ENCODE measurements around the gene PHC2.

The PHC2 gene

GRCh38 chr1:33446590-33446989, 15.7 kb upstream of the PHC2 start:
- DNase-seq (ENCODE audit: low read depth): no peak

GRCh38 chr1:33445108-33445507, 14.2 kb upstream of the PHC2 start:
- DNase-seq (ENCODE audit: low read depth): no peak

GRCh38 chr1:33443705-33444180, 12.8 kb upstream of the PHC2 start:
- no peak for DNase-seq (ENCODE audit: low read depth)

- DNase-seq (ENCODE audit: low read depth): no peak
Measured at GRCh38 chr1:33443080-33443704, 12.3 kb upstream of the PHC2 start.

- DNase-seq (ENCODE audit: low read depth): no peak
Measured at GRCh38 chr1:33442141-33442540, 11.2 kb upstream of the PHC2 start.

- DNase-seq (ENCODE audit: low read depth): no peak
Measured at GRCh38 chr1:33441088-33441745, 10.3 kb upstream of the PHC2 start.

GRCh38 chr1:33439662-33440061, 8.8 kb upstream of the PHC2 start:
- DNase-seq (ENCODE audit: low read depth): no peak

GRCh38 chr1:33438364-33439160, 7.7 kb upstream of the PHC2 start:
- no peak for DNase-seq (ENCODE audit: low read depth)

GRCh38 chr1:33436557-33437285, 5.8 kb upstream of the PHC2 start:
- DNase-seq (ENCODE audit: low read depth): no peak

- DNase-seq (ENCODE audit: low read depth): no peak
Measured at GRCh38 chr1:33435096-33435820, 4.4 kb upstream of the PHC2 start.

GRCh38 chr1:33434363-33434750, 3.5 kb upstream of the PHC2 start:
- DNase-seq (ENCODE audit: low read depth): no peak

GRCh38 chr1:33433509-33434362, 2.8 kb upstream of the PHC2 start:
- DNase-seq (ENCODE audit: low read depth): no peak

- no peak for DNase-seq (ENCODE audit: low read depth)
Measured at GRCh38 chr1:33429856-33430691, 821 bp downstream of the PHC2 start.

GRCh38 chr1:33429332-33429731, 1.6 kb downstream of the PHC2 start:
- DNase-seq (ENCODE audit: low read depth): no peak

GRCh38 chr1:33428661-33429060, 2.2 kb downstream of the PHC2 start:
- no peak for DNase-seq (ENCODE audit: low read depth)

- DNase-seq (ENCODE audit: low read depth): no peak
Measured at GRCh38 chr1:33426916-33427315, 4.0 kb downstream of the PHC2 start.

- DNase-seq (ENCODE audit: low read depth): no peak
Measured at GRCh38 chr1:33425900-33426299, 5.0 kb downstream of the PHC2 start.

GRCh38 chr1:33424610-33425009, 6.3 kb downstream of the PHC2 start:
- DNase-seq (ENCODE audit: low read depth): no peak

- no peak for DNase-seq (ENCODE audit: low read depth)
Measured at GRCh38 chr1:33424205-33424604, 6.7 kb downstream of the PHC2 start.
